ENCODE results near the gene KIF23. TPM values are rescaled to one million over a fixed set of nuclear protein-coding genes. Genes with fewer than 3 reads are reported as not detected.

KIF23 gene
- total and polyA plus RNA-seq, 2 of the 4 experiments (the other 2 are of a cell fraction), result 37.7 to 56.1 TPM

DNA sequence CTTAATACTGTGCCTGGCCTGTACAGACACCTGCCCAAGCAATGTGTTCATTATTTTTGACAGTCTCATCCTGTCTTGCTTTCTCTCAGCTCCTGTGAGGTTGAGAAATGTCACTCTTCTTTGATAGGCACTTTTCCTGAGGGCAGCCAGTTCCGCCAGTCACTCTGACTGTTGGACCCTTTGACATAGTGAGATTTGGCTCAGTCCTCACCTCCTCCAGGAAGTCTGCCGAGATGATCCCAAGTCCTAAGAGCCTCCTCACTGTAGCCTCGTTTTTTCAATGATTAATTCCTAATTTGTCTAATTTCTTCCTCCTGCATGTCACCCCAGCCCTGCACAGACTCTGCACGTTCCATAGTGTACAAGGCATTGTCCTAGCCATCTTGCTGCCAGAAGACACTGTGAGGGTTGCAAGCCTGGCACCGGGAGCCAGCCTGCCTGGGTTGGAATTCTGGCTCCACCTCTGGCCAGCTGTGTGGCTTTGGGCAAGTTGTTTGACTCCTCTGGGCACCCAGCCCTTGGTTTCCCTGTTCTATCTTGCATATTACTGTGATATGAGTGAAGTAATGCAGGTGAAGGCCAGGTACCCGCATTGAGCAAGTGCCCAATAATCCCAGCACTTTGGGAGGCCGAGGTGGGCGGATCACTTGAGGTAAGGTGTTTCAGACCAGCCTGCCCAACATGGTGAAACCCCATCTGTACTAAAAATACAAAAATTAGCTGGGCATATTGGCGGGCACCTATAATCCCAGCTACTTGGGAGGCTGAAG is 62.7 kb downstream of the KIF23 start:
- H2AK9ac ChIP-seq (replicated peaks; ENCODE audit: low read depth, low read length, poor library complexity), result no peak overlapping the region
- no peak overlapping the region for H2BK120ac ChIP-seq (ENCODE audit: low read depth, low read length)
- POLR2A ChIA-PET (ENCODE audit: unreplicated experiment), result no interaction called here
- DNase-seq (no peak), ATAC-seq (ENCODE audit: low read depth) (no peak)
- no peak overlapping the region for H3K23ac ChIP-seq (ENCODE audit: low read depth, low read length)
- intact Hi-C loops (cut with micrococcal nuclease) (loop anchor here (2.0 to 10.0 kb wide), 5 partner anchors 498 to 1398 kb away; no protein-coding TSS in a partner anchor), dilution Hi-C loops (cut with HindIII; ENCODE audit: low sequenced_read_pairs, unreplicated experiment) (no loop called here), in situ Hi-C loops (cut with MboI; ENCODE audit: low sequenced_read_pairs) (loop anchor here (10.0 kb wide), 1 partner anchor 1008 kb away; no protein-coding TSS in a partner anchor)
- no peaks in the 10 kb centered on the region for H3K36me3 ChIP-seq (ENCODE audit: control insufficient read depth, insufficient read depth, low read length)
- peaks cover 4% of the 10 kb centered on the region; the same call in 1 of the 2 replicates for H3K9me1 ChIP-seq (ENCODE audit: insufficient read depth, low read length)
- H3K9ac ChIP-seq (ENCODE audit: low read depth, low read length), result no peak overlapping the region
- CTCF ChIA-PET, result interaction anchor here (0.6 to 0.8 kb wide), 2 partner anchors 85 to 358 kb away, joined by 3 to 4 read pairs; no protein-coding TSS in a partner anchor
- H2AFZ ChIP-seq (replicated peaks; ENCODE audit: low read length, poor library complexity), result no peak overlapping the region
- H3K18ac ChIP-seq (ENCODE audit: low read depth, low read length), result no peak overlapping the region
- H3K4ac ChIP-seq (ENCODE audit: low read depth, low read length), result no peak overlapping the region
- H4K20me1 ChIP-seq (ENCODE audit: insufficient read depth, low read length), result no peaks in the 10 kb centered on the region
- no peak overlapping the region for H3K14ac ChIP-seq (replicated peaks; ENCODE audit: low read depth, low read length)
- no peak overlapping the region for H3K4me2 ChIP-seq (ENCODE audit: low read depth, low read length)
- no peak overlapping the region for H2AK5ac ChIP-seq (ENCODE audit: low read depth, low read length)
- no peak overlapping the region for H2BK20ac ChIP-seq (ENCODE audit: low read depth, low read length)
- no peaks in the 10 kb centered on the region for H3K79me1 ChIP-seq (ENCODE audit: low read depth in 1 of 2, low read length in 2 of 2)
- no peak overlapping the region for H4K91ac ChIP-seq (ENCODE audit: insufficient read depth, low read depth, low read length)
- H4K5ac ChIP-seq (ENCODE audit: low read depth, low read length), result no peak overlapping the region
- 59% methylated on average over 3 of the region's 9 CpGs; no CpG with 5 or more reads in 1 of the 2 experiments for WGBS, 2 experiments (ENCODE audit: extremely low coverage in 2 of 2, insufficient read length in 1 of 2)
- peaks cover 4% of the 10 kb centered on the region for H3K9me3 ChIP-seq (ENCODE audit: control insufficient read depth, insufficient read depth, low read length)
- H2BK5ac ChIP-seq (ENCODE audit: low read depth, low read length, poor library complexity, severe bottlenecking), result no peak overlapping the region
- no peak overlapping the region for H3K56ac ChIP-seq (ENCODE audit: extremely low read depth, insufficient read depth, low read length)
- H3K27ac ChIP-seq (ENCODE audit: insufficient read depth, low read length), result no peak overlapping the region
- no peak overlapping the region for H2BK15ac ChIP-seq (ENCODE audit: low read depth, low read length)
- peaks cover 9% of the 10 kb centered on the region for H3K4me1 ChIP-seq (ENCODE audit: control insufficient read depth, insufficient read depth, low read length)
- no TSS peak for BruUV-seq (replicated peaks)
- H3K27me3 ChIP-seq (ENCODE audit: control insufficient read depth, insufficient read depth, low read length), result peaks cover 13% of the 10 kb centered on the region
- no peak overlapping the region for H4K8ac ChIP-seq (ENCODE audit: low read depth in 2 of 2, low read length in 2 of 2)
- no peak for TF ChIP-seq POLR2A (IDR thresholded peaks at IDR 0.05; ENCODE audit: low read depth, low read length)
- TF ChIP-seq BHLHE40 (IDR thresholded peaks at IDR 0.05; ENCODE audit: low read depth, low read length), result no peak
- TF ChIP-seq MXI1 (IDR thresholded peaks at IDR 0.05; ENCODE audit: borderline replicate concordance, low read depth, low read length), result no peak
- TF ChIP-seq, protein P1, sequence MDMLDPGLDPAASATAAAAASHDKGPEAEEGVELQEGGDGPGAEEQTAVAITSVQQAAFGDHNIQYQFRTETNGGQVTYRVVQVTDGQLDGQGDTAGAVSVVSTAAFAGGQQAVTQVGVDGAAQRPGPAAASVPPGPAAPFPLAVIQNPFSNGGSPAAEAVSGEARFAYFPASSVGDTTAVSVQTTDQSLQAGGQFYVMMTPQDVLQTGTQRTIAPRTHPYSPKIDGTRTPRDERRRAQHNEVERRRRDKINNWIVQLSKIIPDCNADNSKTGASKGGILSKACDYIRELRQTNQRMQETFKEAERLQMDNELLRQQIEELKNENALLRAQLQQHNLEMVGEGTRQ (IDR thresholded peaks at IDR 0.05; ENCODE audit: low read depth, low read length), result no peak
- TF ChIP-seq FOS (IDR thresholded peaks at IDR 0.05; ENCODE audit: low read depth, low read length), result no peak
- TF ChIP-seq SMC3 (IDR thresholded peaks at IDR 0.05; ENCODE audit: low read depth, low read length), result no peak
- TF ChIP-seq, protein P2, sequence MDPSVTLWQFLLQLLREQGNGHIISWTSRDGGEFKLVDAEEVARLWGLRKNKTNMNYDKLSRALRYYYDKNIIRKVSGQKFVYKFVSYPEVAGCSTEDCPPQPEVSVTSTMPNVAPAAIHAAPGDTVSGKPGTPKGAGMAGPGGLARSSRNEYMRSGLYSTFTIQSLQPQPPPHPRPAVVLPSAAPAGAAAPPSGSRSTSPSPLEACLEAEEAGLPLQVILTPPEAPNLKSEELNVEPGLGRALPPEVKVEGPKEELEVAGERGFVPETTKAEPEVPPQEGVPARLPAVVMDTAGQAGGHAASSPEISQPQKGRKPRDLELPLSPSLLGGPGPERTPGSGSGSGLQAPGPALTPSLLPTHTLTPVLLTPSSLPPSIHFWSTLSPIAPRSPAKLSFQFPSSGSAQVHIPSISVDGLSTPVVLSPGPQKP (IDR thresholded peaks at IDR 0.05; ENCODE audit: borderline replicate concordance, low read depth, low read length), result no peak
- TF ChIP-seq MAZ (IDR thresholded peaks at IDR 0.05; ENCODE audit: borderline replicate concordance, low read depth, low read length), result no peak
- TF ChIP-seq RAD21 (IDR thresholded peaks at IDR 0.05; ENCODE audit: low read length), result no peak
- no peak for TF ChIP-seq RFX5 (IDR thresholded peaks at IDR 0.05; ENCODE audit: low read depth, low read length)
- no peak for TF ChIP-seq NFE2L2 (IDR thresholded peaks at IDR 0.05; ENCODE audit: low read depth, low read length)
- H3K4me3 ChIP-seq (ENCODE audit: insufficient read depth, low read depth, low read length), result no peak overlapping the region

Data from IMR-90 (cell line).